ENCODE data around the gene ADAM12.

ADAM12 gene

GRCh38 chr10:126188679-126189200, 199.5 kb downstream of the ADAM12 start:
- no peak overlapping the region for H3K4me3 ChIP-seq (replicated peaks; ENCODE audit: low read depth, low read length)
- TF ChIP-seq CTCF (IDR thresholded peaks at IDR 0.05; ENCODE audit: low read length, missing control alignments) = no peak
- no peak for DNase-seq (ENCODE audit: low read depth)

- DNase-seq (ENCODE audit: low read depth) = no peak
- TF ChIP-seq CTCF (IDR thresholded peaks at IDR 0.05; ENCODE audit: low read length, missing control alignments) = no peak
- H3K4me3 ChIP-seq (replicated peaks; ENCODE audit: low read depth, low read length) = no peak overlapping the region
Observed at GRCh38 chr10:126187399-126187798, 200.9 kb downstream of the ADAM12 start.

- DNase-seq (ENCODE audit: low read depth) = no peak
- no peak for TF ChIP-seq CTCF (IDR thresholded peaks at IDR 0.05; ENCODE audit: low read length, missing control alignments)
- H3K4me3 ChIP-seq (replicated peaks; ENCODE audit: low read depth, low read length) = no peak overlapping the region
Observed at GRCh38 chr10:126186766-126187165, 201.5 kb downstream of the ADAM12 start.

GRCh38 chr10:126185676-126186447, 202.4 kb downstream of the ADAM12 start:
- no peak for DNase-seq (ENCODE audit: low read depth)
- TF ChIP-seq CTCF (IDR thresholded peaks at IDR 0.05; ENCODE audit: low read length, missing control alignments) = no peak
- no peak overlapping the region for H3K4me3 ChIP-seq (replicated peaks; ENCODE audit: low read depth, low read length)

GRCh38 chr10:126181626-126182025, 206.7 kb downstream of the ADAM12 start:
- TF ChIP-seq CTCF (IDR thresholded peaks at IDR 0.05; ENCODE audit: low read length, missing control alignments) = no peak
- no peak for DNase-seq (ENCODE audit: low read depth)
- no peak overlapping the region for H3K4me3 ChIP-seq (replicated peaks; ENCODE audit: low read depth, low read length)

- no peak for TF ChIP-seq CTCF (IDR thresholded peaks at IDR 0.05; ENCODE audit: low read length, missing control alignments)
- DNase-seq (ENCODE audit: low read depth) = no peak
- H3K4me3 ChIP-seq (replicated peaks; ENCODE audit: low read depth, low read length) = no peak overlapping the region
Observed at GRCh38 chr10:126179637-126180036, 208.6 kb downstream of the ADAM12 start.
